B cell (primary cell): ENCODE results near the gene CHRM4.

ENCODE experiments used
- CTCF ChIP-seq: fragments of 200-600 bp; IDR thresholded peaks from one replicate; pipeline ENCODE4 v1.8.0; 2022; ENCODE audit warnings: antibody characterized with exemption, mild to moderate bottlenecking
- EZH2 ChIP-seq: IDR thresholded peaks from 2 replicates; pipeline ENCODE4 v1.6.1; 2012; ENCODE audit warnings: borderline replicate concordance, low read depth, mild to moderate bottlenecking, moderate library complexity, low read length; ENCODE audit not compliant: insufficient read depth, poor library complexity, severe bottlenecking

GRCh38 chr11:46337626-46338345, 53.8 kb downstream of the CHRM4 start:
- TF ChIP-seq EZH2 (no peak), CTCF (no peak)
